T-helper 2 cell treated with Interferon-gamma antibody and Interleukin-4, amounts not matched to agents 100 ng/mL and 5 ng/mL, for 36 hours (primary cell): Measurements from ENCODE around the gene ZC3H12C. TPM values are rescaled to one million over a fixed set of nuclear protein-coding genes. Genes with fewer than 3 reads are reported as not detected.

Source experiments
- intact Hi-C: fragments of 100-400 bp; cut with micrococcal nuclease; formaldehyde crosslinking; loops from one replicate; pipeline ENCODE4 v1.15.1; 2023
- total RNA-seq: library from RNA; stranded (reverse); gene quantifications from 2 replicates; pipeline ENCODE4 v1.2.3, GENCODE V29; 2022

Gene ZC3H12C
- total RNA-seq, 1 donor from 2014 or later: 1.9 TPM

DNA sequence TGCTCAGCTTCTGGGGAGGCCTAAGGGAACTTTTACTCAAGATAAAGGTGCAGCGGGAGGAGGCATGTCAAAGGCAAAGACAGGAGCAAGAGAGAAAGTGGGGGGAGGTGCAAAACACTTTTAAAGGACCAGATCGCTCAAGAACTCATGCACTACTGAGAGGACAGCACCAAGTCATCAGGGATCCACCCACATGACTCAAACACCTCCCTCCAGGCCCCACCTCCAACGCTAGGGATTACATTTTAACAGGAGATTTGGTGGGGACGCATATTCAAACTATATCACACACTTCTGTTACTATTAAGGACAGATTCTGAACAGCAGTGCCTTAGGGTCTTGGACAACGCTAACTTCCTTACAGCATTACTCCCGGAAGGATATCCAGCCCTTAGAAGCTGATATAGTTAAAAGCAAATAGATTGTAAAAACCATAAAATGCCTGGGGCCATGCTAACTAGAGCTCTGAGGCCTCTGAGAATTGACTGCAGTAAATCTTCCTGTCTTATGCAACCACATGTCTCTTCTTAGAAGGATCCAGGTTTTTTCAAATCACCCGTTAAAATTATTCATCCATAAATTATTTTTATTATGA, 16.7 kb upstream of the ZC3H12C start:
- intact Hi-C loops: loop anchor here (5.0 kb wide), 1 partner anchor 119 kb away; no protein-coding TSS in a partner anchor

DNA sequence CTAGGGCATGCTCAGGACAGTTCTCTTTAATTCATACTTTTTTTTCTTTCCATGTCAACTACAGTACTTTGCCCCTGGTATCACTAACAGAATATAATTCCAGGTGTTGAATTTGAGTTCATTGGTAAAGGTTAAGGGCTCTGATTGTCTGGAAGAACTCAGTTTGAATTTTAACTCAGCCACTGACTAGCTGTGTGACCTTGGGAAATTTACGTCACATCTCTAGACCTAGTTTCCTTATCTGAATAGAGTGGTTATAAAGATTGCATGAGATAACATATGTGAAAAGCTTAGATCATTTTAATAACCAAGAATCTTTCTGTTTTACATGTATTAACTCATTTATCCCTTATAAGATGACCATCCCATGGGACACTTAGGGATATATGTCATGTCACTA, 15.8 kb upstream of the ZC3H12C start:
- intact Hi-C loops: loop anchor here (1.0 to 5.0 kb wide), 2 partner anchors 16 to 120 kb away; partner anchors contain the start of gene ZC3H12C

DNA sequence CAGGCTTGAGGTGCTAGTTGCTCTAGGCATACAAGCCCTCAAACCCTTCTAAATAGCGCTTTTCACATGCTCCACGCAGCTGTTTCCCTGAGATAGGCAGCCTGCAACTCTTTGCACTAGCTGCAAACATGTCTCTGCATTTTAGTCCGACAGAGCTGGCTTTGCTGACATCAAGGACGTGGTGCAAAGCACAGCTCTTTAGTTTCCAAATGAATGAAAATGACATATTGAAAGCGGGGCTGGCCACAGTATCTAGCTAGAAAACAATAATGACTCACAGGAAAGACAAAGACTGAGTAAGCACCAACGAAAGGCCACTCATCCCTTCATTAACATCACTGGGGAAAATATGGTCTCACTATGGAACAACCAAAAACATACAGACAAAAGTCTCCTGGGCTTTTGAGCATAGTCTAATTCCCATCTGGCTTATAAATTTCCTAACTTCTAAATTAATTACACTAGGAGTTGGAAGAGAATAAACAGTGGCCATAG, 15.3 kb upstream of the ZC3H12C start:
- intact Hi-C loops: loop anchor here (1.0 to 5.0 kb wide), 2 partner anchors 15 to 121 kb away; partner anchors contain the start of gene ZC3H12C

DNA sequence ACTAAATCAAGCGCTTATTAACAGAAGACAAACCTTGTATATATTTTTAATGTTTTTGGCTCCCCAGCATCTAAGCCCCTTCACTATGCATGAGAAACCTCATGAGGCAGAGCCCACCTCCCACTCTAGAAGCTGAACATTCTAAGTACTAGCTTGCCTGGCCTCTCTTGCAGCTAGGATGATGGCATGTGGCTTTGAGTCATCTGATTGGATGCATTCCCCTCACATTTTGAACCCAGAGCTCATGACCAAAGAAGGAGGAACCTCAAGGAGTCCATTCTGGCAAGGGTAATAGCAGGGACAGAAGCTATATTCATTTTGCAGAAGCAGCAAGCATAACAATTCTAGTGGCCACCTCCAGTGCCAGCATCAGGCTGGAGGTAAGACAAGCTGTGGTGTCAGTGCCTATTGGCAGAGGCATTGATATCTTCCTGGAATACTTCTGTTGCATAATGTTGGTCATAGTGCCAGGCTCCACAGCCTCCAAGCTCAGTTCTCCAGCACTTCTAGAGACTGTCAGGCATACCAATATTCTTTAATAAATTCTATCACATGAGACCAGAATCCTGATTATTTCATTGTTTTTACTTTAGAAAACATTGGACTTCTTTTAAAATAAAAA, 14.2 kb upstream of the ZC3H12C start:
- intact Hi-C loops: loop anchor here (5.0 kb wide), 1 partner anchor 122 kb away; no protein-coding TSS in a partner anchor

DNA sequence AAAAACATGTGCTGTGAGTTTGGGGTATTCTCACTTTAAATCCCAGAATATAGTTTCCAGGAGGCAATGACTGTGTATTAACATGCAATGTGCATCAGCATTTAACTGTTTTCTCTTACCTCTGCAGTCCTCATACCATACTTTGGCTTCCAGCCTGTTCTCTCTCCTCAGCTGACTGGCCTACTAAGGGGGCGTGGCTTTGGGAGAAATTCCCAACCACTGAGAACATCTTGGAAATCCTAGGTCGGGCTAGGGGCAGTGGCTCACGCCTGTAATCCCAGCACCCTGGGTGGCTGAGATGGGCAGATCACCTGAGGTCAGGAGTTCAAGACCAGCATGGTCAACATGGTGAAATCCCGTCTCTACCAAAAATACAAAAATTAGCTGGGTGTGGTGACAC, 13.5 kb upstream of the ZC3H12C start:
- intact Hi-C loops: loop anchor here (5.0 kb wide), 1 partner anchor 122 kb away; no protein-coding TSS in a partner anchor

DNA sequence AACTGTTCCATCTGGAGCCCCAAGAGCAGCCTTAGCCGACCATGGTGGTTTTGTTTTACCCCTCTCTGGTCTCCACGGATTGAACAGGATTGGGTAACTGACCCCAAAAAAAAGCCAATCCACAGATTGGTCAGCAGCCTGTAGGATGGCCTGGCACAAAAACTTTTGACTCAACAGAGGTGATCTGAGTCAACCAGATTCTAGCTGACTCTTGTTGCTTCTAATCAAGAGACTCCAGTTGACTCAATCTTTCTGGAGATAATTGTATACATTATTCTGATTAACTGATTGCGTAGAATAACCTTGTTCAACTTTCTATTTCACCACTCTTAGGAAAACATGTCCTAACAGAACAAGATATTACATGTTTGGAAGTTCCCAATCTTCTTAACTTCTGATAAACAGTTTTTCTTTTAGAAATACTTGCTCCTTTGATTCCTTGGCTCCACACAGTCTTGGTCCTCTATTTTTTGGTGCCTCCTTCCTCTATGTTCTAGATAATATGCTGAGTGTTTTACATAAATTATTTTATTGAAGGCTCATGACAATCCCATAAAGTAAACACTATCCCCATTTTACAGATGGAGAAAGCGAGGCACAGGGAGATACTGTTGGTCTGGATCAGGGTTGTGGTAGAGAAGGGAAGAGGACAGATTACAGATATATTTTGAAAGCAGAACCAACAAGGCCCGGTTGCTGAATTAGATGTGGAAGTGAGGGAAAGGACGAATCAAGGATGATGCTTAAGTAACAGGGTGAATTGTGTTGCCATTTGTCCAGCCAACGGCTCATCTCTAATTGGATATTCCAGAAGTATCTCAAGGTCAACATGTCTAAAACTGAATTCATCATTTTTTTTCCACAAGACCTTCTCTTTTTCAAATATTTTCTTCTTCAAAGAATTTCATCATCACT, 11.5 kb upstream of the ZC3H12C start:
- intact Hi-C loops: no loop called here

DNA sequence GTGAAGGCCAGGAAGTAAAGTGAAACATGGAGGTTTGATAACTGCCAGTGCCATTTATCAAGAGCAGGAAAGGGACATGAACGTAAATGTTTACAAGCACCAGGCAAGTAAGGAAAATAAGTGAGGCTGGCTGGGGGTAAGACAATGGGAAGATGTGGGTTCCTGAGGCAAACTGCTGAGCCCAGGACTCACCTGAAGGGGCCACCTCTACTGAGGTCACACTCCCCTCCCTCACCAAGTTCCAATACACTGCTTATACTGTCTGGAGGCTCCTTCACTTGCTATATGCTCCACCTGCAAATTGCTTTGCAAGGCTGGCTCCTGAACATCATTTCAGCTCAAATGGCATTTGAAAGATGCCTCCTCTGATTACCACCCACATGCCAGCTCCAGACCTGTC, 10.3 kb upstream of the ZC3H12C start:
- intact Hi-C loops: no loop called here

DNA sequence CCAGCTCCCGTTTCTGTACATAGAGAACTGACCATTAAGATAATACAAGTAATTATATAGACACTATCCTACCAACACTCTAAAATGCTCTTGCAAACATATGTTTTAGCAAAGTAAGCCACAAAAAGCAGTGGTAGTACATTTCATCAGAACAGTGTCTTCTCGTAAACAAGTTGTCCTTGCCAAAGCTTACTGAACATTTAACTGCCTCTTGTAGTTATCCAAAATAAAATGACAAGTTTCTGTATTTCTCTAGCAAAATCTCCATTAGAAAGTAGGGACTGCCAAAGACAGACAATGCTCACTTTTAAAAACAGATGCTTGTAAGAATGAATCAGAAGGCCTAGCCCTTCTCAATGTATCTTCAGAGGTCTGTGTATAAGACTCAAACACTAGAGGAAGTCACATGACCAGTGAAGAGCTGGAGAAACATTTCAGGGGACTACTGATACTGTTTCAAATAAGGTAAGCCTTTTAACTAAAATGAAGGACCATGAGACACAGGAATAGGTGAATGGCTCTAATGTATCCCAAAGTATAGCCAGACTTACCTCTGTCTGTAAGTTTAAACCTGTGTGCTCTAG, 7.8 kb upstream of the ZC3H12C start:
- intact Hi-C loops: no loop called here

DNA sequence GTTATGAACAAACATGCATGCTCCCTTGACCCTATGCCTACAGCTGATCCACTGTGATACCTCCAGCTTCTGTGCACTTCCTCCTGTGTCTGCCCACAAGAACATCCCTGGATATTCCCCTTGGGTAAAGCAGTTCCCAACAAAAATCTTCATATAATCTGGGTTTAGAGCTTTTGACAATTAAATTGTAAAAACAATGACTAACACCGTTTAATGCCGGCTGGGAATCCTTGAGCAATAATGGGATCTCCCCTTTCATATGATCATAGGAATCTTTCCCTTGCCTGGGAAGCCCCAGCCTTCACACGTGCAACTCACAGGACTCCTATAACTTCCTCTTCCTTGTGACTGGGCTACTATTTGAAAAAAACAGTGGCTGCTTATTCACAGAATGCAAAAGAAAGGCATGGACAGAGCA, 6.3 kb upstream of the ZC3H12C start:
- intact Hi-C loops: no loop called here

DNA sequence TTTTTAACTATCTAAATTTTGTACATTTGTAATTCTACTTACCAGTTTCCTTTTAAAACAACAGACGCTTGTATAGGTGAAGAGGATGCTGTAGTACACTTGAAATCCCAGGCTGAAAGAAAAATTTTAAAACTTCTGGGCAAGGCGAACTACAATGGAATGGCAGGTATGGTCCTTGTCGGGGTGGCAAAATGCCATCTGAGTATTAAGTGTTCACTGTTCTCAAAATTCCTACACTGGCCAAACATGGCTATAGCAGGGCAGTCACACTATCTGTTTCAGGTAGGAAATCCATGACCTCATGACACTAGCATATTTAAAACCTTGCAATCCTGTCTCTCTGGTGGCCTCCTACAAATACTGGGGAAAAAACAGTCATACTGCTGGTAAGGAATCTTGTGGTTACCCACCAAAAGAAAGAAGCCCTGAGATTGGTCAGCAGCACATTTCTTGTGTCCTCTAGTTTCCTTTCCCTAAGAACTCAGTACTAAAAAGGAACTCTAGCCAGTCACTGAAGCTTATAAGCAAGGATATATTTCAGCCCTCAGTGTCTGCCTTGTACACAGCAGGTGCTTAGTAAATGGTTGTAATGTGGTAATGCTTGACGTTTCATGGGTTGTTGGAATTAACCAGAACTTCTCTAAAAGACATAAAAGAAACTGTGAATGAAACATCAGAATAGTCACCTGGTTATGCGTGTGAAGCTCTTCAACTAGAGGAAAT, 5.2 kb upstream of the ZC3H12C start:
- intact Hi-C loops: no loop called here

DNA sequence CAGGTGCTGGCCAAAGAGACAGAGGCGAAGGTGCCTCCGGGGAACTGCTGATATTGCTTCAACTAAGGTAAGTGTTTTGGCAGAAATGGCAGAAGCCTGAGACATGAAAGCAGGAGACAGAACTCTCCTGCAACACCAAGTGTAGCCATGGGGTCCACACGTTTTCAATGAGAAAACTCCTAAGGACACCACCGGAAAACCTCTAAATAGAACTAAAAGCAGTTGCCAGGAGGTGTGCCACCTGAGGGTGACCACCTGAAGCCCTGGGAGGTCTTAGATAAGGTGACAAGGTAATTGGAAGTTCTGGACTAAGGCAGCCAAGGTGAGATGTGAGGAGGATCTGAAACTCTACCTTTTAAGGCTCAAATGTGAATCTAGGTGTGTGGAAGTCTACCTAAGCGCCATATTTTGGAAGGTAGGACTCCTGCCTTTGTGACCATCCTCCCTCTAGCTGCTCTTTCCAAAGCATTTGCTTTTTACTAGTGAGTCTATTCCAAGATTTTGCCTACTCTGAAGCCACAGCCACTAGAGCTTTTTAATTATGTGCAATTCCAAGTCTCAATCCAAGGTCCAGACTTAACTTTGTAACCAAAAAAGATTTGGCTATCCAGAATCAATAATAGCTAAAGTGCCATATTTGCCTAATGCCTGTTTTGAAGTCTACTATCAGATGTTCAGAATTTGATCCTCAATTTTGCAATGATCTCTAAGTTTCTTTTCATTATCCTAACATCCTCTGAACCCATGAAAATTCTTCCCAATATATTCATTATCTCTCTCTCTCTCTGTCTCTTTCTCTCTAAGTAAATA, 4.5 kb upstream of the ZC3H12C start:
- intact Hi-C loops: no loop called here

DNA sequence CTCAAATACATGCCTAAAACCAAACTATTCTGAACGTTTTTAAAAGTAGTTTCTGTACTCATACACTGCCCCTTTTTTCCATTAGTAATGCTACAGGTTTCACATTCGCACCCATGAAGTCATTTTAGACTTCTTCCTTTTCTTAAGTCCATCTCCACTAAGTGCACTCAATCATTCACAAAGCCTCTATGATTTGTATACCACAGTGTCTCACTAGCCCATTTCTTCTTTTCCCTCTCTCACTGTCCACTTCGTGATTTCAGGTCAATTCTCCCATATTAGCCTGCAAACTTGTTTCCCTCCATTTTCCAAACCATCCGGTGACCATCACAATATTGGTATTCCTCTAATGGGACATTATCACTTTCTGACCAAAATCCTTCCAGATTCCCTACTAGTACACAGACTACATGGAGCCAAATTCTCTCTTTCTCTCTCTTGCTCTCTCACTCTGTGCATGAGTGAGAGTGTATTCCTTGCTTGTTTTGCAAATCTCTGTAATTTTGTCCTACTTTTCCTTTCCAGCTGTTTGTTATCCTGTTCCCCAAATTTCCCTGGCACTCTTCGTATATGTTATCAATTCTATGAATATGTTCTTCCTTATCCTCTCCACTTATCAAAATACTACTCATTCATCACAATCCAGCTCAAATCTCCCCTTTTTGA, 3.4 kb upstream of the ZC3H12C start:
- intact Hi-C loops: loop anchor here (5.0 to 10.0 kb wide), 4 partner anchors 103 to 1847 kb away; no protein-coding TSS in a partner anchor

DNA sequence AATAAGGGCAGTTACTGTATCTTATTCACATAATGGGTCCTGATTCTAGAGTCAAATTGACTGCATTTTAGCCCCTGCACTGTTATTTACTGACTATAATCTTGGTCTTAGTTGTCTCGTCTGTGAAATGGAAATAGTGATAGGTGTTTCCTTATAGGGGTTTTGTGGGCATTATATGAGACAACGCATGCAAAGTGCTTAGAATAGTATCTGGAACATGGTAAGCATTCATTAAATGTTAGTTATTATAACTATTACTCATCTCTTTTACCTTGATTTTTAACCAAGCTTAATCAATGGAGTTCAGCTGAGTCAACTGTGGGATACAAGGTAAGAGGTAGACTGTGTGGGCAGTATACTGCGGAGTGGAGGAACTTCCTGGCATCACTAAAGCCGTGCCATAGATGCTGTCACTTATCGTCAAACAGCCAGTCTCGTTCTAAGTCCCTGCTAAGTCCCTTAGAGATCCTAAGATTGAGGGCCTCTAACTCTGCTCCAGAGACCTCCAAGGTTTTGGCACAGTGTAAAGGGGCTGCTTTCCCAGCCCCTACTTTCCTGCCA, 2.6 kb upstream of the ZC3H12C start:
- intact Hi-C loops: loop anchor here (5.0 to 10.0 kb wide), 4 partner anchors 102 to 1848 kb away; no protein-coding TSS in a partner anchor

DNA sequence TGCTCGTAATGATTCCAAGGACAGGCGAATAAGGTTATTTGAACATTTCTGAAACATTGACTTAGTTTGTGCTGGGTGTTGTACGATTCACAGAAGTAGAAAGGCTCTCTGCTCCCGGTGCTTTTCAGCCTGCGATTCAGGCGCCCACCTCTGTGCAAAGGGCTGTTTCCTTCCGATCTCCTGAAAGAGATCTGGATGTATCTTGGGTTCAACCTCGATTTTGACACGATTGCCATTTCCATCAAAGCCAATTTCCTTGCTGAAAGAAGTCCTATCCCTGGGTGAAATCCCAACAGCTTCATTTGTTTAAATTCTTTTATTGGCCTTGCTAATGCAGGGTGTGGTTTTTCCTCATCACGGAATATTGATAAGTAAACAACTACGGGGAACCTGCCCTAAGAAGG, 1.1 kb upstream of the ZC3H12C start:
- intact Hi-C loops: loop anchor here (1.0 to 10.0 kb wide), 6 partner anchors 100 to 1850 kb away; no protein-coding TSS in a partner anchor

DNA sequence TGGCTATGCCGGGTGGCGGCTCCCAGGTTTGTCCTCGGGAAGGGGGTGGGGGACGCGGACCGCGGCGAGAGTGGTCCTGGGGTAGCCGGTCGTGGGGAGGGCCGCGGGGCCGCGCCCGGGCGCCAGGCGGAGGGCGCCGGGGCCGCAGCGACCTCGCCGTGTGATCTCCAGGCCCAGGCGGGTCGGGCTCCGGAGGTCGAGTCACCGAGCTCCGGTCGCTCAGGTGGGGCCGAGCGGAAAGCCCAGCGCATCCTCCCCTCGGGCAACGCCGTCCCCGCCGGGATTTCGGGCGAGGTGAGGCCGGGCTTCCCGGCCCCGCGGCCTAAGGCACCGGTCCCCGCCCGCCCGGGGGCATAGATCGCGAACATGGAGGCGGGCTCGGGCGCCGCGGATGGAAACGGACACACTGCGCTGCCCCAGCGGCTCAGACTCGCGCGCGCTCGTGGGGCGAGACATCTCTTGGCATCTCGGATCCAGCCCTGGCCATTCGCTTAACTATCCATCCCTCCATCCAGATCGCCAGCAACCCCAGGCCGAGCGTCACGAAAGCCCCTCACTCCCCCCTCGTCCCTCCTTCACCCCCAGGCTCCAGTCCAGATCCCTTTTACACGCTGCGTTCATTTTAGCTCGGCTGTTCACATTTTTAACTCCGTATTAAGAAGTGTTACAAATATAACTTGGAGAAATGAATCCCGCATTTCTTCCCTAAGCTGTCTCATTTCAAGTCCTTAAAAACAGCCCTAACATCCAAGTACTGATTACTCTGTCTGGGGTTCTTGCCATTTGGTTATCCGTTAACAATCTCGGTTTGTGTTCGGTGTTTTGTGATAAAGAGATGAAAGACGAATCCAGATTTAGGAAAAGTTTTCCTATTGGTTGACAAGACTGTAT, 460 bp downstream of the ZC3H12C start:
- intact Hi-C loops: loop anchor here (1.0 to 10.0 kb wide), 6 partner anchors 16 to 1851 kb away; no protein-coding TSS in a partner anchor

DNA sequence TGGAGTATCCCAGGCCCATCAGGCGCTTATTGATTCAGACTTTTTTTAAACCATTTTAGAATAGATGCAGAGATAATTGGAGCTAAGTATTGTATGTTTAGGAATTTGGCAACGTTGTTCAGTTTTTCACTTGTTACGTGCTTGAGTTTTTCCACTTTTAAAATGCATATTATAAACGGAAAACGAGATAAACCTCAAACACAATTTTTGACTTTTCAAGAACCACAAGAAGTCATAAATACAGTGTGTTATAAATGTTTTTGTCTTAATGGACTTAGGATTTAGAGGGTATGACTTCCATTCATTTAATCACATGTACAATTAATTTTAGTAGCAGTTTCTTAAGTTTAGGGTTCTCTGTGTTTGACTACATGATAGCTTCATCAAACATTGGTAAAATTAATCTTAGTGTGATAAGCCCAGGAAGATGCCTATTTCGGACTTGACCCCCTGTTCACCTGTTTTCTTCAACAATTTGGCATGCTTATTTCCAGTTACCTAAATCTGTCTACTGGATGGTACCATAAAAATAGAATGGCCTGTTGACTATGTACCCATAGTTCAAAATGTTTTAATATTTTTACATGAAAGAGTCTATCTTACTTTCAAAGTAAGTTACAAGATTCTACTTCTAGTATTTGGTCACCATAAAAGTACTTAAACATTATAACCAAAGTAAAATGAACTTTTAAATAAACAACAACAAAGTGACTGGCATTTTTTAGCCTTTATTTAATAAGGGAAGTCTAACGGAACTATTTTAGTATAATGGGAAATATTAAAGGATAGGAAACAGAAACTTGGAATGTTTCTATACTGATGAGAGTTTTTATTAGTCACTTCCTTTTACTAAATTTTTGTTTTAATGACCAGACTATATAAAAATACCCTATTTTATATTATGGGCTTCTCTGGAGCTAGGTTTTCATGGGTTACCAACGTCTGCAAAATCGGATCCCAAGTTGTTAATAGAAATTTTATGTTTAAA, 1.4 kb downstream of the ZC3H12C start:
- intact Hi-C loops: loop anchor here (5.0 to 10.0 kb wide), 4 partner anchors 98 to 1852 kb away; no protein-coding TSS in a partner anchor
